ENCODE data around the gene GCLM.
A peak's percentile ranks its signal among the peaks of the same experiment; 100 is the strongest.
"Not testable (repeated sequence)": the region's sequence is repeated elsewhere in the genome, so short reads cannot be mapped to it uniquely, and the experiment has no call there.

GCLM gene

DNA sequence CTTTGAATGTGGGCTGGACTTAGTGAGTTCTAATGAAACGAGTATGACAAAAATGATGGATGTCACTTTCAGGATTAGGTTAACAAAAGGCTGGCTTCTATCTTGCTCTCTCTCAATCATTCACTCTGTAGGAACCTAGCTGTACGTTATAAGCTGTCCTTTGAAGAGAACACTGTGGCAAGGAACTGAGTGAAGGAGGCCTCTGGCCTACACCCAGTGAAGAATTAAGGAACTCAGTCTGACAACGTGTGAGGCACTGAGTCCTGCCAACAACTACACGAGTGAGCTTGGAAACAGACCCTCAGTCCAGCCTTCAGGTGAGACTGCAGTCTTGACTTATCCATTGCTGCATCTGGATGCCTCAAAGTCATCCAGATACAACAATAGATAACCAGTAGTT is 27.0 kb downstream of the GCLM start:
- DNase-seq: no peak

- DNase-seq: no peak
These were observed 28.5 kb downstream of the GCLM start for GRCh38 chr1:93880731-93881130.

GRCh38 chr1:93878889-93879586 is 30.2 kb downstream of the GCLM start, which contains the start of gene DNTTIP2:
TSS of gene DNTTIP2 (minus strand) at chr1:93879206. CDS start at chr1:93879148, 58 bp downstream.
- DNase-seq: peak; percentile 16 to 68

DNA sequence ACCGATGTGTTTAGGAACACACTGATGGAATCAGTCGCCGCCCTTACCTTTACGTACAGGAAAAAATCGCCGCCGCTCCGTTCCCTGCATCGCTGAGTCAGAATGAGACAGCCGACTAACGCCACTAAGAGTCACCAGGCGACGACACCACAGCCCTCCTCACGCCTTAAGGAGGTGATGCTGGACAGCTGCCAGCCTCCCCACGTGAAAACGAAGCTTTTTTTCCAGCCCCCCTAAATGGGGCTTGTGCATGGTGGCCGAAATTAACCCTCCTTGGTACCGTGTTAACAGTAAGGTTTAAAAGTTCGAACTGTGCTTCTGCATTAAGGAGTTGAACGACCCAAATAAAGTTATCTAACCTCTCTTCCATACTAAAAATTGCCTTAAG is 30.7 kb downstream of the GCLM start:
- no peak for DNase-seq

DNA sequence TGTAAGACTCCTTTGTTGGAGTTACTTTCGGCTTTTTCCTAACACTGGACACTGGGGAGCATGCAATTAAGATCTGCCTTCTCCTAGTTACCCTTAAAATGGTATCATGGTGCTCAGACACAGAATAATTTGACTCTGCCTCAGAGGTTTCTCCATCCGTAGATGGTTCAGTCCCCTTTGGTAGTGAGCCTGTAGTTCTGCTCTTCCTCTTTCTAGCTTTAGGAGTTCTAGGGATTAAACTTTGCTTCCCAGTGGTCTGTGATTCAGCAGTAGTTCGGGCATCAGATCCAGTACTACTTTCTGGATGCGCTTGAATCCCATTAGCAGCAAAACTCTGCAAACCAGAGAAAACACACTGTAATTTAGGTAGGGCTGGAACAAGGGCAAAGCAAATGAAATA is 31.7 kb downstream of the GCLM start:
- DNase-seq: no peak

- DNase-seq: no peak
These were observed 33.0 kb downstream of the GCLM start for GRCh38 chr1:93876244-93876643.

- no peak for DNase-seq
These were observed 35.1 kb downstream of the GCLM start for GRCh38 chr1:93874025-93874651.

- DNase-seq: no peak
These were observed 37.9 kb downstream of the GCLM start for GRCh38 chr1:93871366-93871765.

DNA sequence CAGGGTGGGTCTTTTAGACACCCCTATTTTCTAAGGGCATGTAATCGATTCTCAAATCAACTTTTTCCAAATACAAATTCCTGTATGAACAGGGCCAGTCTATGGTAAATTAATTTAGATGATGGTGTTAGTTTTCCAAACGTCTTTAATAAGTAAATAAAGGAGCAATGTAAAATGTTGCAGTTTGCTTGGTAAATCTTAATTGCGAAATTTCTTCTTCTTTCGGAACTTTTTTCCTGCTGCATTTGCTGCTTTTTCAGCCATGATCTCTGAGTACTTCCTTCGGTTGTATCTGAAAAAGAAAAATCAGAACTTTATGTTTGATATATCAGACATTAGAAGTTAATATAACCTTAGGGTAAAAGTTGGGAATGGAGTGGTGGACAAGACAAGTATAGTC is 39.6 kb downstream of the GCLM start:
- no peak for DNase-seq

DNA sequence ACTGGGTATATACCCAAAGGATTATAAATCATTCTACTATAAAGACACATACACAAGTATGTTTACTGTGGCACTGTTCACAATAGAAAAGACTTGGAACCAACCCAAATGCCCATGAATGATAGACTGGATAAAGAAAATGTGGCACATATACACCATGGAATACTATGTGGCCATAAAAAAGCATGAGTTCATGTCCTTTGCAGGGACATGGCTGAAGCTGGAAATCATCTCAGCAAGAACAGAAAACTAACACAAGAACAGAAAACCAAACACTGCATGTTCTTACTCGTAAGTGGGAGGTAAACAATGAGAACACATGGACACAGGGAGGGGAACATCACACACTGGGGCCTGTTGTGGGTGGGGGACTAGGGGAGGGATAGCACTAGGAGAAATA is 40.7 kb downstream of the GCLM start:
- not testable (repeated sequence) for DNase-seq

DNA sequence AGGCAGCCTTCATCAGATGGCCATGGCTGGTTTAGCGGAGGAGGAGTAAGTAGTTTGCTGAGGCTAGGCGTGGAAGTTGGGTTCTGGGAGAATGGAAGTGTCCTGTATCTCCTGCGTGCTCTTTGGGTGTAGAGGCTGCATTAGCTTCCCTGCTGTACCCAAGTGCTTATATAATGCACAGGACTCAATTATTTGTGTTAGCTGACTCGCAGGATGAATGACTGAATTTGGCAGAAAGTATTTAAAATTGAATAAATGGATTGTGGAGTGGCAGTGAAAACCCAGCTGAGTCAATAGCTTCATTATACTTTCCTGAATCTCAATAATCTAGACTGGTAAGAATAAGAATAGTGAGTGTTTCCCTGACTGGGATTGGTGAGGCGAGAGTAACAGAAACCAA is 44.0 kb downstream of the GCLM start:
- DNase-seq: no peak

DNA sequence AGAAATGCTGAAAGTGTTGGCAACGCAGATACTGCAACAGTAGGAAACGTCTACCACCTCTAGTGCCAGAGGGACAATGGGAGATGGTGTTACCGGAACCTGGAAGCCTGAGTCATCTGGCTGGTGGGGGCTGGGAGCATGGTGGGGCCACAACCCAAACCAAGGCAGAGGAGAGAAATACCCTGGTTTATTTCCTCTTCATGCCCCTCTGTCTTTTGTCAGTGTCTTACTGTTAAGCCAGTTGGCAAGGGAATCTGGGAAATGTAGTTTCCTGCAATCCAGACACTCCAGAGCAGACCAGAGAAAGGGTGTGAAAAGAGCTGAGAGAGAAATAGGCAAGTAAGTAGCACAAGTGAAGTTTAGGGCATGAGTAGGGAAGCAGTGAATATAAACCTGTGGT is 45.1 kb downstream of the GCLM start:
- no peak for DNase-seq

GRCh38 chr1:93857653-93858052 is 51.6 kb downstream of the GCLM start:
- not testable (repeated sequence) for DNase-seq

DNA sequence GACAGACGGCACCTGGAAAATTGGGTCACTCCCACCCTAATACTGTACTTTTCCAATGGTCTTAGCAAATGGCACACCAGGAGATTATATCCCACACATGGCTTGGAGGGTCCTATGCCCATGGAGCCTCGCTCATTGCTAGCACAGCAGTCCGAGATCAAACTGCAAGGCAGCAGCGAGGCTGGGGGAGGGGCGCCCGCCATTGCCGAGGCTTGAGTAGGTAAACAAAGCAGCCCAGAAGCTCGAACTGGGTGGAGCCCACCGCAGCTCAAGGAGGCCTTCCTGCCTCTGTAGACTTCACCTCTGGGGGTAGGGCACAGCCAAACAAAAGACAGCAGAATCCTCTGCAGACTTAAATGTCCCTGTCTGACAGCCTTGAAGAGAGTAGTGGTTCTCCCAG is 53.2 kb downstream of the GCLM start:
- DNase-seq: not testable (repeated sequence)

- no peak for DNase-seq
These were observed 55.3 kb downstream of the GCLM start for GRCh38 chr1:93853940-93854339.

DNA sequence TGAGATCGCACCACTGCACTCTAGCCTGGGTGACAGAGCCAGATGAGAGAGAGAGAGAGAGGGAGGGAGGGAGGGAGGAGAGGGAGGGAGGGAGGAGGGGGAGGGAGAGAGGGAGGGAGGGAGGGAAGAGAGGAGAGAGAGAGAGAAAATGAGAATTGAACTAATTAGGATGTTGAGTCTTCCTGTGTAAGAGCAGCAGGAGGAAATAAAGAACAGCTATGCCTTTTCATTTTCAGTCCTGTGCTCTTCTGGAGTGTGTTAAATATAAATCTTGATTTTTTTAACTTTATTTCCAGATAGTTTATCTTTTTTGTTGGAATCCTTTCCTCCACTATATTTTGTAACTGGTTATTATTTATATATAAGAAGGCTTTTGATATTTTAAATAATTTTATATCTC is 57.4 kb downstream of the GCLM start:
- DNase-seq: no peak

- DNase-seq: no peak
These were observed 57.9 kb downstream of the GCLM start for GRCh38 chr1:93851327-93851712.

DNA sequence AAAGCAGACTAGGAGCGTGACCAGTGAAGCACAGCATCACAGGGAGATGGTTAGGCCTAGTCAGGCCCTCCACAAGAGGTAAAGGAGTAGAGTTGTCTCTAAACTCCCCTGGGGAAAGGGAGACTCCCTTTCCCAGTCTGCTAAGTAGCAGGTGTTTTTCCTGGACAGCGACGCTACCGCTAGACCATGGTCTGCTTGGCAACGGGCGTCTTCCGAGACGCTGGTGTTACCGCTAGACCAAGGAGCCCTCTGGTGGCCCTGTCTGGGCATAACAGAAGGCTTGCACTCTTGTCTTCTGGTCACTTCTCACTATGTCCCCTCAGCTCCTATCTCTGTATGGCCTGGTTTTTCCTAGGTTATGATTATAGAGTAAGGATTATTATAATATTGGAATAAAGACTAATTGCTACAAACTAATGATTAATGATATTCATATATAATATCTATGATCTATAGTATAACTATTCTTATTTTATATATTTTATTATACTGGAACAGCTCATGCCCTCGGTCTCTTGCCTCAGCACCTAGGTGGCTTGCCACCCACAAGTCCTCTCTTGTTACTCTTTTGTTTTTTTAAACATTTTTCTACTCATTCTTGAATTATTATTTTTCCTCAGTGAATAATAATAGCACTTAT is 58.4 kb downstream of the GCLM start:
- peak in 1 of 2 experiments; percentile 3 for DNase-seq

DNA sequence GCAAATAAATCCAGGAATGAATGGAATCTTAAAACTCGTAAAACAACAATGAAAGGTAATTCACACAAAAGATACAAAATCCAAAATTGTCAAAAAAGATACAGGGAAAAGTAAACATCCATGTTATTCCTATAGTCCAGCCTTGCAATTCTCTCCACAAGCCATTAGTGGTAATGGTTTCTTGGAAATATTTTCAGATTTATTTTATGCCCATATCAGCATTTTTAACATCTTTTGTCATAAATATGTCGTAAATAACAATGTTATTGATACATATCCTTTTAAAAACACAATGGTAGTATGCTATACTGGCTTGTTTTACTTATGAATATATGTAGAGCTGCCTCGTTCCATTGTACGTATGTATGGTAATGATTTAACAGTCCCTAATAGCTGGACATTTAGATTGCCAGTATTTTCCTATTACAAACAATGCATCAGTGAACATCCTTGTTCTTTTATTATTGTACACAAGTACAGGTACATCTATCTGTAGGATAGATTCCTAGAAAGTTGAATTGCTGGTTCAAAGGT is 60.8 kb downstream of the GCLM start:
- no peak for DNase-seq

- no peak for DNase-seq
These were observed 61.4 kb downstream of the GCLM start for GRCh38 chr1:93847811-93848288.

DNA sequence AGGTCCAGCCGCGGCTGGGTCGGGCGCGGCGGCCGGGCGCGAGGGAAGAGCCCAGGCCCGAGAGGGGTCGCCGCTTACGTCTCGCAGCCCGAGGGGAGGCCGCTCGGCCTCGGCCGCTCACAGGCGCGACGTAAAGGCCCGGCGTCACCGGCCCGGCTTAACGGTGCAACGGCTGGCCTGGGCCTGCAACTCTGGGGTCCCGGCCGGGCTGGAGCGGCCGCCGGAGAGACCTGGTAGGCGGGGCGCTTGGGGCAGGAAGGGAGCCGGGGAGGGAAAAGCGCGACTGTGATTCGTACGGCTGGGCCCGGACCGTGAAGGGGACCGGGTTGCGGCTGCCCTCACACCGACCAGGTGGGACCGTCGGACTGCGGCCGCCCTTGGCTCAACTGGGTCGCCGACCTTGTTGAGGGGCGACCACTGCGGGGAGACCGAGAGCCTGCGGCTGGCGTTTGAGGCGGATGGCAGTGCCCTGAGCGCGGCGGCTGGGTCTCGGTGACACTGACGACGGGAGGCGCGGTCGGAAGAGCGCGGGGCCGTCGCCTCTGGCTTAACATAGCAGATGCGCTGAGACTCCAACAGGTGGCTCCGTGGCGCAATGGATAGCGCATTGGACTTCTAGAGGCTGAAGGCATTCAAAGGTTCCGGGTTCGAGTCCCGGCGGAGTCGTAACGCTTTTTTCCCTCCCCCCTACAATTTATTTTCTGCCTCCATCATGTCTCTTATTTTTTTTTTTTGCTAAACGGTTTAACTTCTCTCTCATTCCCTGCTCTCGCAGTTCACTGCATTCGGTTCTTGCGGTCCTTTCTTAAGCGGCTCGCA is 62.0 kb downstream of the GCLM start:
- DNase-seq: peak in 1 of 2 experiments; percentile 31

GRCh38 chr1:93846206-93846991 is 62.8 kb downstream of the GCLM start:
- peak in 1 of 2 experiments; percentile 48 for DNase-seq
